ENCODE measurements around the gene COL4A2. TPM values are rescaled to one million over a fixed set of nuclear protein-coding genes. Genes with fewer than 3 reads are reported as not detected.

COL4A2 gene
- total RNA-seq, 1 donor from 2014 or later, result 60.9 TPM

DNA sequence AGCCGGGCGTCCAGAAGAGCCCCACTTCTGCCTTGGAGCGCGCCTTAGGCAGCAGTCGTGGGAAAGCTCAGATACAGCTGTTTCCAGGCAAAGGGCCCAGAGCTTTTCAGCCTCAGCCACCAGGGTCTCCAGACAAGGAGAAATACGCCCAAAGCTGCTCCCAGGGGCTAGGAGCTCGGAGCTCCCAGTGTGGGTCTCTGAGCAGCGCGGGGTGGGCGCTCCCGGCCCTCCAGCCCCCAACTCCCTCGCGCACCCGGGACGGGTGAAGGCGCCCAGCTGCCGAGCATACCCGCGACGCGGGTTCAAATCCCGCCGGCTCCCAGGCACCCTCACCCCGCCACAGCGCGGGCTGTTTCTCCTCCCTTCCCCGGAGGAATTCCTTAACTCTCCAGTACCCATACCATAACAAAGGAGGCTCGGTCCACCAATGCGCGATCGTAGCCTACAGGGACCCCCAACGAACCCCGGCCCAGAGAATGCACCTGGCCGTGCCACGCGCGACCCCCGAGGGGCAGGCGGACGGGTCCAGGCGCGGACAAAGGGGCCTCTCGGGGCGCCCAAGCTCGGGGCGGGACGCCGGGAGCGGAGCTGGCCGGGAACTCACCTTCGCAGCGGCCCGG lies 634 bp upstream of the COL4A2 start:
- no peak for DNase-seq
- peaks cover 7% of the 10 kb centered on the region for H3K9me3 Mint-ChIP-seq (ENCODE audit: unreplicated experiment)
- no peak overlapping the region for H3K27ac Mint-ChIP-seq (ENCODE audit: unreplicated experiment)
- no peak for TF ChIP-seq CTCF (IDR thresholded peaks at IDR 0.05; ENCODE audit: partially characterized antibody, unreplicated experiment)
- H3K4me3 Mint-ChIP-seq (ENCODE audit: unreplicated experiment), result peak overlapping the region; percentile 78
- peaks cover 20% of the 10 kb centered on the region for H3K4me1 Mint-ChIP-seq (ENCODE audit: low read depth, unreplicated experiment)
- H3K36me3 Mint-ChIP-seq (ENCODE audit: unreplicated experiment), result no peaks in the 10 kb centered on the region
- H3K27me3 Mint-ChIP-seq (ENCODE audit: unreplicated experiment), result peaks cover 21% of the 10 kb centered on the region

DNA sequence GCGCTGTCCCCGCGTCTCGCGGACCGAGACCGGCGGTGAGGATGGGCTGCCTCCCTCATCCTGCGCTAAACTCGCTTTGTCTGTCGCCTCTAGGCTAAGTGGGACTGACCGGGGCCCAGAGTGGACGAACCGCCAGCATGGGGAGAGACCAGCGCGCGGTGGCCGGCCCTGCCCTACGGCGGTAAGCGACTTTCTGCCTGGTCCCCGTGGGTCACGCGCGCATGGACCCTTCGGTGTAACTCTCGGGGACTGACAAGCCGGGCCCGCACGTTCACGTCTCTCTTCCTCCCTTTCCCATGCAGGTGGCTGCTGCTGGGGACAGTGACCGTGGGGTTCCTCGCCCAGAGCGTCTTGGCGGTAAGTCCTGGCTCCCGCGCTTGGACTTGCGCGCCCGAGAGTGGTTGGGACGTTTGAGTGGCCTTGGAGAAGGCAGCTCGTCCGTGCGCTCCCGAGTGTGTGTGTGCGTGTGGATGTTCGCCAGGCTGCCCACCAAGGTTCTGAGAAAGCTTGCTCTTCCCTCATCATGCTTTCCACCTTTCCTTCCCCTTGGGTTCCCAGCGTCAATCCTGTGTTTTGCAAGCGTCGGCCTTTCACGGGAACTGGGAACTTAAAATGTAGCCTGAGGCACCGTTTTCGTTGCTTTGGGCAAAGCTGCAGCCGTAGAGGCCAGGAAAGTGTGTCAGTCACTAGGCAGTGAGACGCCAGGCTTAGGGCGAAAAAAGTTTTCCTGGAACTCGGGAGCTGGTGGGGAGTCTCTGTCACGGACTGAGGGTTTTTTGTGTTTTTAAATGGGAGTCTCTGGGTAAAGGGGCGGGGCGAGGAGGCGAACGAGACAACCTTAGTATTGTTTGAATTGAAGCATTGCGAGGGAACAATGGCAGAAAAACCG lies 927 bp downstream of the COL4A2 start:
- peaks cover 24% of the 10 kb centered on the region for H3K4me1 Mint-ChIP-seq (ENCODE audit: low read depth, unreplicated experiment)
- peak overlapping the region; percentile 96 for H3K4me3 Mint-ChIP-seq (ENCODE audit: unreplicated experiment)
- DNase-seq, result peak; percentile 58
- H3K27me3 Mint-ChIP-seq (ENCODE audit: unreplicated experiment), result peaks cover 17% of the 10 kb centered on the region
- peaks cover 7% of the 10 kb centered on the region for H3K9me3 Mint-ChIP-seq (ENCODE audit: unreplicated experiment)
- H3K36me3 Mint-ChIP-seq (ENCODE audit: unreplicated experiment), result no peaks in the 10 kb centered on the region
- peak overlapping the region; percentile 77 for H3K27ac Mint-ChIP-seq (ENCODE audit: unreplicated experiment)
- no peak for TF ChIP-seq CTCF (IDR thresholded peaks at IDR 0.05; ENCODE audit: partially characterized antibody, unreplicated experiment)

DNA sequence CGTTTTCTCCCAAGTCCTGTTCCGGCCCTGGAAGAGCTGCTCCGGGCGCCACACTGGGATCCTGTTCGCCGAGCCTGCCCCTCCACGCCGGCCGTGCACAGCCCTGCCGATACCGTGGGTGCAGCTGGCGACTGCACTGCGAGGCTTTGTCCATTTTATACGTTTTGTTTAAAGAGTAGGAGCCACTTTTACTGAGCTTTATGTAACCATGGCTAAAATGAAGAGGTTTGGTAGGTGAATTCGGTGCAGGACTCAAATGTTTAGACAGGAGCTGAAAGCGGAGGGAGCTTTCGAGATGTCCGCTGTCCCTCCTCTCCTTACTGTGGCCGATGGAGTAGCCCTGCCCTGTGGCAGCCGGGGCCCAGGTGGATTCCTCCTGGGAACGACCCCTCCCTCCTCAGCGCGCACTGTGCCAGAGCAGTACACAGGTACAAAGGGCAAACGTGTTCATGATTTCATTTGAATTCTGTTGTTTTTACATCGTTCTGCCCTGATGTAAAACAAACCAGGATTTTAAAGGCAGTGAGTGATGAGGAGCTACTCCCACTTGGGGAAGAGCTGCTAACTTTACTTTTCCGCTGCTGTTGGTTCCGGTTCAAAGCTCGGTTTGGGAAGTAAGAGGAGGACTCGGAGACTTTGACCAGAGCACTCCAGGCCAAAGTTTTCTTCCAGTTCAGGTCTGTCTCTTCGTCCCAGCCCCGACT lies 1.7 kb downstream of the COL4A2 start:
- no peak for DNase-seq
- peaks cover 18% of the 10 kb centered on the region for H3K27me3 Mint-ChIP-seq (ENCODE audit: unreplicated experiment)
- H3K36me3 Mint-ChIP-seq (ENCODE audit: unreplicated experiment), result no peaks in the 10 kb centered on the region
- peak overlapping the region; percentile 96 for H3K4me3 Mint-ChIP-seq (ENCODE audit: unreplicated experiment)
- no peak for TF ChIP-seq CTCF (IDR thresholded peaks at IDR 0.05; ENCODE audit: partially characterized antibody, unreplicated experiment)
- H3K9me3 Mint-ChIP-seq (ENCODE audit: unreplicated experiment), result peaks cover 7% of the 10 kb centered on the region
- H3K4me1 Mint-ChIP-seq (ENCODE audit: low read depth, unreplicated experiment), result peaks cover 25% of the 10 kb centered on the region
- peak overlapping the region; percentile 25 for H3K27ac Mint-ChIP-seq (ENCODE audit: unreplicated experiment)

DNA sequence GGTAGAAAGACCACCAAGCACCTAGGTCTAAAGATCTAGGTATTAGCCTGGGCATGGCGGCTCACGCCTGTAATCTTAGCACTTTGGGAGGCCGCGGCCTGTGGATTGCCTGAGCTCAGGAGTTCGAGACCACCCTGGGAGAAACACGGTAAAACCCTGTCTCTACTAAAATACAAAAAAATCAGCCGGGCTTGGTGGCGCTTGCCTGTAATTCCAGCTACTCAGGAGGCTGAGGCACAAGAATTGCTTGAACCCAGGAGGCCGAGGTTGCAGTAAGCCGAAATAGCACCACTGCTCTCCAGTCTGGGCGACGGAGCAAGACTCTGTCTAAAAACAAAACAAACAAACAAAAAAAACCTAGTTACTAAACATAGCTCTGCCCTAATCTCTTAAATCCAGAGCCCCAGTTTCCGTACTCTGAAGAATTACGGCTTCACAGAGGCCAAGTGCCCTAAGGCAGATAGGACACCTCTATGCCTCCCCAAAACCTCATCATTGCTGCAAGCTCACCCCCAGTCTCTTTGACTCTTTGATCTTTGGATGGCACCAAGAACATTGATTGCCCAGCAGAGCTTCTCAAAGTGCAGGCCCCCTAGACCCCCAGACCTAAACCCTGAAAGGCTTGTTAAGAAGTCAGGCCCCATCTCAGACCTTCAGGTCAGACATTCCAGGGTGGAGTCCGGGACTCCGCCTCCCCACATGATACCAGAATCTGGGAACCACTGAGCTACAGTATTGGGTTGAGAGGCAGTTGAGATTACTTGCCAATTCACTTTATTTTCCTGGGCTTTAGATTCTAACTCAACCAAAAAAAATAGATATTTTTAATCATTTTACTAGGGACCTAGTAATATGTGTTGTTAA lies 2.8 kb downstream of the COL4A2 start:
- Mint-ChIP-seq H3K9me3 (ENCODE audit: unreplicated experiment) (peaks cover 7% of the 10 kb centered on the region), H3K27ac (ENCODE audit: unreplicated experiment) (no peak overlapping the region), H3K27me3 (ENCODE audit: unreplicated experiment) (peaks cover 19% of the 10 kb centered on the region), H3K4me1 (ENCODE audit: low read depth, unreplicated experiment) (peaks cover 25% of the 10 kb centered on the region), H3K36me3 (ENCODE audit: unreplicated experiment) (no peaks in the 10 kb centered on the region), H3K4me3 (ENCODE audit: unreplicated experiment) (peak overlapping the region; percentile 25)
- no peak for DNase-seq
- no peak for TF ChIP-seq CTCF (IDR thresholded peaks at IDR 0.05; ENCODE audit: partially characterized antibody, unreplicated experiment)
